Osteoblast (primary cell): ENCODE measurements around the gene NRIP1. TPM values are rescaled to one million over a fixed set of nuclear protein-coding genes. Genes with fewer than 3 reads are reported as not detected.

Source experiments
- DNase-seq: peaks from one replicate; pipeline ENCODE4 v3.0.0; 2011; ENCODE audit warnings: low spot score, mixed read lengths; ENCODE audit not compliant: insufficient read length; ENCODE audit errors: missing footprints
- H2AFZ ChIP-seq: 2 replicates; pipeline ENCODE4 v1.6.0; 2011; ENCODE audit warnings: mild to moderate bottlenecking, low read length
- H3K27ac ChIP-seq: 2 replicates; pipeline ENCODE4 v1.5.1; 2011; ENCODE audit warnings: mild to moderate bottlenecking, low read depth, low read length, moderate library complexity
- H3K27me3 ChIP-seq: 2 replicates; pipeline ENCODE4 v1.6.0; 2012; ENCODE audit warnings: mild to moderate bottlenecking, control low read depth, inconsistent platforms, low read length, moderate library complexity; ENCODE audit not compliant: insufficient read depth
- H3K36me3 ChIP-seq: 2 replicates; pipeline ENCODE4 v1.5.1; 2011; ENCODE audit warnings: mild to moderate bottlenecking, low read length, control low read depth, moderate library complexity; ENCODE audit not compliant: insufficient read depth
- H3K4me1 ChIP-seq: 2 replicates; pipeline ENCODE4 v1.5.1; 2011; ENCODE audit warnings: mild to moderate bottlenecking, low read length, control low read depth, moderate library complexity; ENCODE audit not compliant: insufficient read depth
- H3K4me2 ChIP-seq: 2 replicates; pipeline ENCODE4 v1.6.0; 2011; ENCODE audit warnings: mild to moderate bottlenecking, low read length; ENCODE audit not compliant: insufficient read depth
- H3K4me3 ChIP-seq: fragments of 200-600 bp; sonication (generic); 3 replicates; pipeline ENCODE4 v1.5.1; 2012; ENCODE audit warnings: mild to moderate bottlenecking, low read length, inconsistent platforms; ENCODE audit not compliant: insufficient read depth
- H3K79me2 ChIP-seq: 2 replicates; pipeline ENCODE4 v1.6.0; 2012; ENCODE audit warnings: mild to moderate bottlenecking, low read length, control low read depth, inconsistent platforms; ENCODE audit not compliant: insufficient read depth
- H3K9me3 ChIP-seq: 2 replicates; pipeline ENCODE4 v1.5.1; 2011; ENCODE audit warnings: low read depth, low read length, control low read depth
- H4K20me1 ChIP-seq: 2 replicates; pipeline ENCODE4 v1.6.0; 2012; ENCODE audit warnings: mild to moderate bottlenecking, low read length, control low read depth; ENCODE audit not compliant: insufficient read depth
- CTCF ChIP-seq: IDR thresholded peaks from 2 replicates; pipeline ENCODE4 v1.5.1; 2011; ENCODE audit warnings: mild to moderate bottlenecking, low read depth, low read length, moderate library complexity; ENCODE audit errors: extremely low read depth
- total RNA-seq: library from RNA; depleted of rRNA; stranded (reverse); fragments of >200 nt; gene quantifications from 2 replicates; pipeline ENCODE4 v1.2.3, GENCODE V29; 2012

Gene NRIP1
- total RNA-seq, 1 donor, result 32.6 TPM

GRCh38 chr21:15063081-15063813, 1.6 kb downstream of the NRIP1 start:
- H3K27me3 ChIP-seq, result no peaks in the 10 kb centered on the region
- no peaks in the 10 kb centered on the region for H3K36me3 ChIP-seq
- no peak overlapping the region for H2AFZ ChIP-seq
- no peak for TF ChIP-seq CTCF
- H3K79me2 ChIP-seq, result peaks cover 61% of the 10 kb centered on the region
- H4K20me1 ChIP-seq, result peaks cover 23% of the 10 kb centered on the region
- no peaks in the 10 kb centered on the region for H3K9me3 ChIP-seq
- peak overlapping the region; percentile 71 for H3K27ac ChIP-seq
- peak; percentile 58 for DNase-seq
- H3K4me2 ChIP-seq, result peak overlapping the region; percentile 89
- peaks cover 34% of the 10 kb centered on the region for H3K4me1 ChIP-seq
- peak overlapping the region; percentile 74 for H3K4me3 ChIP-seq

- peaks cover 23% of the 10 kb centered on the region for H4K20me1 ChIP-seq
- no peak overlapping the region for H2AFZ ChIP-seq
- H3K4me1 ChIP-seq, result peaks cover 40% of the 10 kb centered on the region
- peak overlapping the region; percentile 74 for H3K4me3 ChIP-seq
- peaks cover 68% of the 10 kb centered on the region for H3K79me2 ChIP-seq
- H3K27me3 ChIP-seq, result no peaks in the 10 kb centered on the region
- peak overlapping the region; percentile 89 for H3K4me2 ChIP-seq
- H3K36me3 ChIP-seq, result no peaks in the 10 kb centered on the region
- TF ChIP-seq CTCF, result peak; percentile 15
- no peak for DNase-seq
- H3K9me3 ChIP-seq, result no peaks in the 10 kb centered on the region
- peak overlapping the region; percentile 71 for H3K27ac ChIP-seq
Measured at GRCh38 chr21:15062606-15062965, 2.2 kb downstream of the NRIP1 start.

GRCh38 chr21:15061747-15062605, 2.8 kb downstream of the NRIP1 start:
- no peaks in the 10 kb centered on the region for H3K9me3 ChIP-seq
- H4K20me1 ChIP-seq, result peaks cover 27% of the 10 kb centered on the region
- H2AFZ ChIP-seq, result no peak overlapping the region
- H3K79me2 ChIP-seq, result peaks cover 74% of the 10 kb centered on the region
- H3K36me3 ChIP-seq, result no peaks in the 10 kb centered on the region
- peak overlapping the region; percentile 89 for H3K4me2 ChIP-seq
- no peak for TF ChIP-seq CTCF
- no peaks in the 10 kb centered on the region for H3K27me3 ChIP-seq
- H3K4me1 ChIP-seq, result peaks cover 47% of the 10 kb centered on the region
- peak overlapping the region; percentile 71 for H3K27ac ChIP-seq
- H3K4me3 ChIP-seq, result peak overlapping the region; percentile 74
- peak; percentile 78 for DNase-seq

- no peak for DNase-seq
Measured at GRCh38 chr21:15061279-15061678, 3.5 kb downstream of the NRIP1 start.

More at GRCh38 chr21:15061279-15061678, 3.5 kb downstream of the NRIP1 start:
- Histone ChIP-seq H3K27ac (peak overlapping the region; percentile 17), H4K20me1 (peaks cover 34% of the 10 kb centered on the region), H3K36me3 (no peaks in the 10 kb centered on the region), H3K4me2 (peak overlapping the region; percentile 89), H2AFZ (no peak overlapping the region), H3K4me1 (peaks cover 52% of the 10 kb centered on the region), H3K4me3 (peak overlapping the region; percentile 38), H3K27me3 (no peaks in the 10 kb centered on the region), H3K79me2 (peaks cover 81% of the 10 kb centered on the region), H3K9me3 (no peaks in the 10 kb centered on the region)
- no peak for TF ChIP-seq CTCF
